ENCODE data around the gene MAP2.

GRCh38 chr2:209719034-209719433 lies 295.2 kb downstream of the MAP2 start:
- no peak for TF ChIP-seq POLR2AphosphoS5 (IDR thresholded peaks at IDR 0.05; ENCODE audit: low read length)
- no peak for TF ChIP-seq SP1 (IDR thresholded peaks at IDR 0.05; ENCODE audit: low read depth, low read length)
- TF ChIP-seq CTCF (IDR thresholded peaks at IDR 0.05 in 2 of 3, conservative IDR thresholded peaks at IDR 0.05 in 1 of 3; ENCODE audit: control insufficient read depth in 2 of 3, extremely low read depth in 1 of 3, insufficient read depth in 1 of 3, low read depth in 3 of 3, low read length in 3 of 3) = no peak
- no peak for TF ChIP-seq JUND (IDR thresholded peaks at IDR 0.05; ENCODE audit: low read depth, low read length)
- no peak for TF ChIP-seq FOXK2 (IDR thresholded peaks at IDR 0.05)
- no peak for TF ChIP-seq EZH2 (IDR thresholded peaks at IDR 0.05; ENCODE audit: borderline replicate concordance, control insufficient read depth, low read depth, low read length)
- TF ChIP-seq ZNF592 (IDR thresholded peaks at IDR 0.05) = no peak
- TF ChIP-seq NFIC (IDR thresholded peaks at IDR 0.05; ENCODE audit: low read depth, low read length) = no peak
- no peak for TF ChIP-seq ATF2 (IDR thresholded peaks at IDR 0.05; ENCODE audit: low read length)
- TF ChIP-seq ZNF24 (IDR thresholded peaks at IDR 0.05) = no peak
- no peak for TF ChIP-seq POLR2A (IDR thresholded peaks at IDR 0.05; ENCODE audit: low read depth, low read length)
- TF ChIP-seq NR2F1 (conservative IDR thresholded peaks at IDR 0.05) = no peak
- TF ChIP-seq CHD2 (IDR thresholded peaks at IDR 0.05; ENCODE audit: borderline replicate concordance, low read depth, low read length) = no peak

Measured in GM12878 (cell line).